Activated CD8-positive, alpha-beta memory T cell treated with anti-CD3 and anti-CD28 coated beads, Interleukin-2, amount 50 U/mL, for 1 hour (primary cell): ENCODE measurements around the gene GATA2.

Experiments used
- DNase-seq: peaks from one replicate; pipeline ENCODE4 v3.0.0-alpha.2; 2020; ENCODE audit errors: extremely low read depth

GATA2 gene

DNA sequence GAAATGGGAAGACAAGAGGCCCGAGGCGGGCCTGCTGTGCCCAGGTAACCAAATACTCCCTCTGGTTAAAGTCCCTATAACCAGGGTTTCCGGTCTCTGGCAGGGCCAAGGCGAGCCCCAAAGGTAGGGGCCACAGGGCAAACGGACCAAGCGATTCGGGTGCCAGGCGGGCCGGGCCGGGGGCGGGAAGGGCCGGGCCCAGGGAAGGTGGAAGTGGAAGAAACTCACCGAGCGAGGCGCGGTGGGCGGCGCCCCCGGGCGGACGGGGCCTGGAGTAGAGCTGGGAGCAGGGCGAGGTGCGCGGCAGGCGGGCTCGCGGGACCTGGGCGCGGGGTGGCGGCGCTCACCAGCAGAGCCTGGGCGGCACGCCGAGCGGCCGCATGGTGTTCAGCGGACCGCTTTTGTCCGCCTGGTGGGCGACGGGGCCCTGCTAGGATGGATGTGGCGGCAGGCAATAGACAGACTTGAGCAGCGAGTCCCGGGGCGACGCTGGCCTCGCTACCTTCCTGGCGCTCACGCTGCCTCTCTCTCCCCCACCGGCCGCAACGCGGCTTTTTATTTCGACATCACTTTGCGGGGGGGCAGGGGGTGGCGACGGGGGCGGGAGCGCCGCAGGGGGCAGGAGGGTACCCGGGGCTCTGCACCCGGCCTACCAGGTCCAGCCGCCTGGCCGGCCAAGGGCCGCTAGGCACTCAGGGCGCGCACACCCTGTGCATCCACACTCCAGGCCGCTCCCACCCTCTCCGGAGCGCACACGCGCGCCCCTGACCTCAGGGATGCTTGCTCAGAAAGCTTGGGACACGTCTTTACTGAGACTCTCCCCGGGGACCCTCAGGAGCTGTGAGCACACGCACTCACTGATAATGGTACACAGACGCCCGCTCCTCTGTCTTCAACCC, at the start of gene GATA2:
GATA2 (minus strand) TSS at position 531 of the 899 bp plus-strand sequence. CDS start 6,170 bp downstream, outside the sequence.
- DNase-seq: no peak

- DNase-seq: no peak
Measured at GRCh38 chr3:128541246-128541645, 48.2 kb upstream of the GATA2 start.

DNA sequence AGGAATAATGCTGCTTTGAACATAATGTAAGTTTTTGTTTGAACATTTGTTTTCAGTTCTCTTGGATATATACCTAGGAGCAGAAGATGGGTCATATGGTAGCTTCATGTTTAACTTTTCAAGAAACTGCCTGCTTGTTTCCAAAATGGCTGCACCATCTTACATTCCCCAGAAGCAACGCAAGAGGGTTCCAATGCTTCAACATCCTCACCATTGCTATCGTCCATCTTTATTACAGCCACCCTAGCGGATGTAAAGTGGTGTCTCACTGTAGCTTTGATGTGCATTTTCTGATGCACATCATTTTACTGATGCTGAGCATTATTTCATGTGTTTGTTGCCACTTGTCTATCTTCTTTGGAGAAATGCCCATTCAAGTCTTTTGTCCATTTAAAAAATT, 46.4 kb upstream of the GATA2 start:
- no peak for DNase-seq

- DNase-seq: no peak
Measured at GRCh38 chr3:128537091-128537703, 44.2 kb upstream of the GATA2 start.

DNA sequence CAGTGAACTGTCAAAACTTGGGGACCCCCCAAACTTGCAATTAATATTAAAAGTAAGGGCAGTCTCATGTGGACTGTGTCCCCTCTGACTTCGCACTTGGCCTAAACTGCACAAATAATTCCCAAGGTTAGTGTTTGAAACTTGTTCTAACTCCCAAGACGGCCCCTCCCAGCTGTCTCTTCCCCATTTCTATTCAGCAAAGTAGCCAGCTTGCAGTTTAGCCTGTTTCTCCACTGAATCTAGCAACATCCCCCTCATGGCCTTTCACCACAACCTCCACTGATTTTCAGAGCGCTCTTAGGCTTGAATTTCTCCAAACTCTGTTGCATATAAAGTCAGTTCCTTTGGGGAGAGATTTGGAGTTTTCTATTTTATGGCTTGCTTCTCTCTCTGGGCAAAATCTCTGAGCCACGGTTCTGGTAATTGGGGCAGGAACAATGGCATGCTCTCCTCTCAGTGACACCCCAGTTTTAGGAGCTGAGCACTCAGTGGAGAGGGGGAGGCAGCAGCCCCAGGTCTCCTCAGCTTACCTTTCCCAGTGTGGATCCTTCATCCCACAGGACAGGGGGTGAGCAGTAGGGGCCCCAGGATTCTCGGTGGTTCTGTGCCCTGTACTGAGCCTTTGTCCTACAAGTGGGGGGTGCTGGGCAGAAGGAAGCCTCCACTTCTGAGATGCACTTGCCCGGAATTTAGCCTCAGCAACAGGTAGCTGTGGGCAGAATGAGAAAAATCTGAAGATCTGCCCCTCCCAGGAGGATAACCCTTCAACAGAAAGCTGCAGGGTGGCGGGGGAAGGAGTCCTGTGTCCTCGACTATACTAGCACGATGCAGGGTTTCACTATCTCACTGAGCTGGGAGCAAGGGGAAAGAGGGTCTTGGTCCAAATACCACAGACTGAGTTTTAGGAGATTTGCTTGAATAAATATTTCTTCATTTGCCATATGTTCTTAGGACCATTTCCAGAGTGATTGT, 39.3 kb upstream of the GATA2 start:
- no peak for DNase-seq

- DNase-seq: no peak
Measured at GRCh38 chr3:128524374-128525299, 31.6 kb upstream of the GATA2 start.

GRCh38 chr3:128523591-128523990, 30.6 kb upstream of the GATA2 start:
- no peak for DNase-seq

DNA sequence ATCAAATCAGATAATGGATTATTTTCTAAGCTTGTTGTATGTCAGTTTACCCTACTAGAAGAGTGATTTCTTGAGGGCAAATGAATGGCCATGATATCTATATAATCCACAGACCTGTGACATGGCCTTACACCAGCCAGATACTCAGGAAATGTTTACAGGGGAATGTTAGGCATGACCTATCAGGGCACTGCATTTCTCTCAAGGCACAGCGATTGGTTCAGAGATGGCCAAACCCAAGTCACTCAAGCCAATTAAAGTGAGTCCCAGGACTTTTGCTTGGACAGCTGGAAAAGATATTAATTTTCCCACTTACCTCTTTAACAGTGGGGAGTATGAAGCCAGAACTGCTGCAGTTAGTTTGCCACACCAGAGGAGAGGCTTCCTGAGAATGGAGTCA, 28.7 kb upstream of the GATA2 start:
- no peak for DNase-seq

DNA sequence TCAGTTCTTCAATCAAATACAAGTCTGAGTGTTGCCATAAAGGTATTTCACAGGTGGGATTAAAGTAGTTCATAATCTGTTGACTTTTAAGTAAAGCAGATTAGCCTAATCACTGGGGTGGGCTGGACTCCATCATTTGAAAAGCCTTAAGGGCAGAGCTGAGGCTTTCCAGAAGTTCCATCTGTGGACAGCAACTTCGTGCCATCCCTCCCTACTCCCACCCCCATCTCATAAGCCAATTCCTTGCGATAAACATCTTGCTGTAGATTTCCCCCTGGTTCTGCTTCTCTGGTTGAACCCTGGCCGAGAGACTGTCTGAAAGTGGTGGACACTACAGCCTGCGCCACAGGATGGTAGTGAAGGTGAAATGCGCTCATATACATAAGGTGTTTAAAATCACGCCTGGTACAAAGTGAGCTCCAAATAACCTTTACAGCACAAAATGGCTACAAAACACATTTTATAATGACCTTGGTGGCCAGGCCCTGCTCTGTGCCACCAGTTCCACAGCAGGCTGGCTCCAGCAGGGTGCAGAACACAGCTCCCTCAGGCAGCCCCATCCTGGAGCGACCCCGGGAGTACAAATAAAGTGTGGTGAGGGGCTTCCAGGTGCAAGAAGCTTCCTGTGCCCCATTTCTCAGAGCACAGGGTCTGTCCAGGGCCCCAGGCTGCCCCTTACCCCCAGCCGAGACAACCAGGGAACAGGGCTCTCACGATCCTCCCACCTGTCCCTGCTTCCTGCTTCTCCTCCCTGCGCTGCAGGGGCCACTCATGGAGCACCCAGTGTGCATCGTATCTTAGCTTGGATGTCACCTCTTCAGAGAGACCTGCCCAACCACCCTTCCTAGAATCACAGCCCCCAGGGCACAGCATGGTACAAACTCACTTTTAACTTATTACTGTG, 25.8 kb upstream of the GATA2 start:
- DNase-seq: no peak

DNA sequence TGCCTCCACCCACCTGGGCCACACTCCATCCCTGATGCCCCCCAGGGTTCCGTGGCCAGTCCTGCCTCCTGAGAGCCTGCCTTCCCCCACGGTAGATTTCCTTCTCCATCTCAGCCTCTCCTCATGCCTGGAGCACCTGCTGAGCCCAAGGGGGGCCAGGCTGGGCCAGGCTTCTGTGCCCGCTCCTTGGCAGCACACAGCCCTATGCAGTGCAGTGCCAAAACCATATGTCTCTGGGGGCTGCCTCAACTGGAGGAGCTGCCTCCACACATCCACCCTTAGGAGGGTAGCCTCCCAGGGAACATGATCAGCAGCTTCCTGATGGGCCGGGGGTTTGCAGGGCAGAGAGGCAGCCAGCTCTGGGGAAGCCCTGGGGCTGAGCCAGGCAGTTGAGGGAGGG, 24.6 kb upstream of the GATA2 start:
- no peak for DNase-seq

DNA sequence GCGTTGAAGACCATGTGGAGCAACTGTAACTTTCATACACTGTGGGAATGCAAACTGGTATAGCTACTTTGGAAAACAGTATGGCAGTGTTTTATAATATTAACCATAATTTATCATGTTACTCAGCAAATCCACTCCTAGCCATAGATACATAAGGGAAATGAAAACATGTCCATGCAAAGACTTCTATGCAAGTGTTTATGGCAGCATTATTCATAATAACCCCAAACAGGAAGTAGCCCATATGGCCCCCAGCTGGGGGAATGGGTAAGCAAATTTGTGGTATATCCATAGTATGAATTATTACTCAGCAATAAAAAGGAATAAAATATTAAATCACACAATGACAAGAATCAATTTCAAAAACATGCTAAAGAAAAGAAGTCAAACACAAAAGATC, 23.0 kb upstream of the GATA2 start:
- DNase-seq: no peak

GRCh38 chr3:128508852-128509251, 15.9 kb upstream of the GATA2 start:
- no peak for DNase-seq

GRCh38 chr3:128506754-128507153, 13.8 kb upstream of the GATA2 start:
- DNase-seq: no peak

DNA sequence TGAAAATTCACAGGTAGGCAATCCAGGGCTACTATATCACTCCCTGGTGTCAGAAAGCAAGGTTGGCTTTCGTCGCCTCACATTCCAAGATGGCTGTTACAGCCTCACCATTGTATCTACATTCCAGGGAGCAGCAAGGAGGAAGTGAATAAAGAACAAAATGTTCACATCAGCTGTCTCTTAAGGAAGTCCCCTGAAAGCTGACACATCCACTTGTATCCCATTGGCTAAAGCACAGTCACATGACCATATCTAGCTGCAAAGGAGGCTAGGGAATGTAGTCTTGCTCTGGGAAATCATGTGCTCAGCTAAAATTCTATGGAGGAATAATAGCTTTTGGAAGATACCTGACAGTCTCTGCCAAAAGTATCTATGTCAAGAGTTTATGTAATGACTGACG, 12.8 kb upstream of the GATA2 start:
- DNase-seq: no peak

DNA sequence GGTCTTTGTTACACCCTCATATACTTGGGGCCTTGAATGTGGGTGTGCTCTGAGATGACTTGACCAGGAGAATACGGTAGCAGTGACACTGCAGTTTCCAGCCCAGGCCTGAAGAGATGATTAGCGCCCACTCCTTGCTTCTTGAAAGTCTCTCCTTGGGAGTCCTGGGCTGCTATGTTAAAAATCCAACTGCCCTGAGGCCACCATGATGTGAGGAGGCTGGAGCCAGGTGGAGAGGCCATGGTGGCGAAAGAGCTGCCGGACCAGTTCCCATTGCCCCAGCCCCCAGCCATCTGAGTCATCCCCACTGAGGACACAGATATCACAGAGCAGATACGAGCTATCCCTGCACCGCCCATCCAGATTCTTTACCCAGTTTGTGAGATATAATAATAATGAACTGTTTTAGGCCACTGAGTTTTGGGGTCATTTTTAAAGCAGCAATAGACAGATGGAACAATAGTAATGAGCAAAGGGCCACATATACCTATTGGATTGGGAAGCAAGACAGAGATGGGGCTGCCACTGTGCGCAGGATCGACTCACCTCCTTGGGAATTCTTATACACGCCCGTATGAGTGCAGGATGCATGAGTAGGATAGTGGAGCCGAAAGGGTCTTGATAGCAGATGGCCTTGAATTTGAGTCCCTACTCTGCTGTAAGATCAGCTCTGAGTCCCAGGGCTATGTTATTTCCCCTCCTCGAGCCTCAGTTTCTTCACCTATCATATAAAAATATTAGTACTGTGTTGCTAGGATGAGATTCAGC, 12.1 kb upstream of the GATA2 start:
- DNase-seq: no peak

DNA sequence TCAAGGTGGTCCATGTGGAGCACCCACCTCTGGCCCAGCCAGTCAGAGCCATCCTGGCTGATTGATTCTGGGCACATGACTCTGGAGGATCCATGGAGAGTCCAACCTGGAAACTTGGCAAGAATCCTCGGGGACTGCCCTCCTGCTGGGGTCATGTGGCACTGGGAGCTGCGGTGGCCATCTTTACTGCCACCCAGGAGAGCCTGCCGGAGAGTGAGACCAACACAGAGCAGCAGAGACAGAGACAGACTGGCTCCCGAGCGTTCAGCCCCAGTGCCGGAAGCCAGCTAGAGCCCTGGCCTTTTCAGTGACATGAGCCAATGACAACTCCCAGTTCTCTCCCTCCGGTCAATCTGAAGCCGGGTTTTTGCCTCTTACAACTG, 11.5 kb upstream of the GATA2 start:
- no peak for DNase-seq

- no peak for DNase-seq
Measured at GRCh38 chr3:128503751-128504532, 10.9 kb upstream of the GATA2 start.

DNA sequence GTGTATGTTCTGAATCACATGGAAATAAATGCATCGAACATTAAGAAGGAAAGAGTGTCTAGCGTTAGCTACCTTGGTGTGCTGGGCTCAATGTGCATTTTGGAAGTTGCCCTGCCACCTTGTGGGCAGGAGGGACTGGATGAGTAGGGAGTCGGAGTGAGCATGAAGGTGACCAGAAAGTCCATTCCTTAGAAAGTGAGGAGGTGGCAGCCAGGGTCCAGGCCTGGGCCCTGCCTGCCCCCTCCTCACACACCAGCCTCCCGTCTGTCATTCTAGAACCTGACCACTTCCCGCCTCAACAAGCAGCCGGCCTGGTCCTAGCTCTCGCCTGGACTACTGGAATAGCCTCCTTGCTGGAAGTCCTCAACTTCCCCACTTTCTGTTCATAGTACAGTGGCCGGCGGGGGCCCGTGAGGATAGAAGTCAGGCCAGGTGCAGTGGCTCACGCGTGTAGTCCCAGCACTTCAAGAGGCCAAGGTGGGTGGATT, 10.2 kb upstream of the GATA2 start:
- DNase-seq: no peak
